GM21423 (cell line): Measurements from ENCODE around the gene WDR82.

Source experiments
- ATAC-seq: cut with Tn5 transposase; IDR thresholded peaks from one replicate; pipeline ENCODE4 v1.9.1; 2021; ENCODE audit warnings: mild to moderate bottlenecking, moderate library complexity; ENCODE audit not compliant: unreplicated experiment

WDR82 gene

DNA sequence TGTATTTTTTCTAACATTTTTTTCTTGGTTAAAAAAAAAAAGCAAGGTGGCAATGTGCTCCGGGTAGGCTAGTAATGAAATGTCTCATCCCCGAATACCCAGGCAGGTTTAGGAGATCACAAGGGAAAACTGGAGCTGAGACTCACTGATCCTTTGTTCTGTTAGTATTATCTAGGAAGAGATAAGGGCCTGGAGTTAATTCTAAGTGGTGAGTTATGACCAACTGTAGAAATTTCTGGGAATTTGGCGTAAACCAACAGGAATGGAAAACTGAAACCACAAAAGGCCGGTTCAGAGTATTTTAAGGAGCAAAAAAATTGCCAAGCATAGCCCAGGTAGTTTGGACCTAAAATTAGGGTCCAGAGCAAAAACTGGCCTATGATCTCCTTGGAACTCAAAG lies 20.5 kb downstream of the WDR82 start:
- ATAC-seq: no peak

DNA sequence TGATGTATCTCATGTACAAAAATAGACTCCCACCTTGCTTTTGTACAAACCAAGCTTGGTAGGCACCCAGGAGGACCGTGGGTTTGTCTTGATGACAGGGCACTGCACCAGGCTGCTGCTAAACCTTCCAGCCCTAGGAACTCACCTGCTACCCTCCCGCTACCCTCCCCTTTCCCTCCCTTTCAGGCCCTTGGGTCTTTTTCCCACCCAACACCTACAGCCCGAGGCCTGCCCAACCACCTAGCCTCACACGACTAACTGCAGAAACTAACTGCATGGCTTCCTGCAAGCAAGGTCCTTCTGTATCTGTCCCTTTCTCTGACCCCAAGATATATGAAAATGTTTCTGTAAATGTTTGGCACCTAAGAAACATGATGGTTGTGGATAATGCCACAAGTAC lies 21.8 kb downstream of the WDR82 start:
- ATAC-seq: no peak

DNA sequence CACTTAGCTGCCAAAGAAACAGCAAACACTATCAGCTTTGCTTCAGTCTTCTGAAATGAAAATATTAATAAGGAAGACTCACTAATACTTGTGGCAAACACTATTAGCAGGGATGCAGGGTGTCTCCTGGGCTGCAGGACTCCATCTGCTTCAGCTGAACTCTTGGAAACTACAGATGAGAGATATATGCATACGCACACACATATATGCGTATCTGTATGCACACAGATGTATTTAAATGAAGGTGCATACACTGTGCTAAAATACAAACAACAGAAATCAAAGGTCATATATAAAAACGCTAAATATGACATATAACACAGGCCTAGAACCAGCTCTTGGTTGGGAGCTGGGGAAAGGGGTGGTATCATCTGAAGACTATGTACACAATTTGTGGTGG lies 22.3 kb downstream of the WDR82 start:
- ATAC-seq: no peak

DNA sequence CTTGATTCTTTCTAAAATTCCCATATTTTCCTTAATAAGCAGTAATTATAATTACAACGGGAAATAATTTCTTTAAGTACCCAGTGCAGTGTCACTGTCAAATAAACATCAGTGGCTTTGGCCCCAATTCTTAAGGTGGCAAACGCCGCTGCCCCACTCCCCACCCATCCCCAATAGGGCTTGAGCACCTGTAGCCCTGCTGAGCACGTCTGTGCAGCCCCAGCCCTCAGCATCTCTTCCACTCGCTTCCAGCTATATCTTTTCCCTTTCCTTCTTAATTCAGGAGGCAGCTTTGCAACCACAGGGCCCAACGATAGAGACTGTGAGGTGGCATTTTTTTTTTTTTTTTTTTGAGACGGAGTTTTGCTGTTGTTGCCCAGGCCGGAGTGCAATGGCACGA lies 23.8 kb downstream of the WDR82 start:
- ATAC-seq: no peak

DNA sequence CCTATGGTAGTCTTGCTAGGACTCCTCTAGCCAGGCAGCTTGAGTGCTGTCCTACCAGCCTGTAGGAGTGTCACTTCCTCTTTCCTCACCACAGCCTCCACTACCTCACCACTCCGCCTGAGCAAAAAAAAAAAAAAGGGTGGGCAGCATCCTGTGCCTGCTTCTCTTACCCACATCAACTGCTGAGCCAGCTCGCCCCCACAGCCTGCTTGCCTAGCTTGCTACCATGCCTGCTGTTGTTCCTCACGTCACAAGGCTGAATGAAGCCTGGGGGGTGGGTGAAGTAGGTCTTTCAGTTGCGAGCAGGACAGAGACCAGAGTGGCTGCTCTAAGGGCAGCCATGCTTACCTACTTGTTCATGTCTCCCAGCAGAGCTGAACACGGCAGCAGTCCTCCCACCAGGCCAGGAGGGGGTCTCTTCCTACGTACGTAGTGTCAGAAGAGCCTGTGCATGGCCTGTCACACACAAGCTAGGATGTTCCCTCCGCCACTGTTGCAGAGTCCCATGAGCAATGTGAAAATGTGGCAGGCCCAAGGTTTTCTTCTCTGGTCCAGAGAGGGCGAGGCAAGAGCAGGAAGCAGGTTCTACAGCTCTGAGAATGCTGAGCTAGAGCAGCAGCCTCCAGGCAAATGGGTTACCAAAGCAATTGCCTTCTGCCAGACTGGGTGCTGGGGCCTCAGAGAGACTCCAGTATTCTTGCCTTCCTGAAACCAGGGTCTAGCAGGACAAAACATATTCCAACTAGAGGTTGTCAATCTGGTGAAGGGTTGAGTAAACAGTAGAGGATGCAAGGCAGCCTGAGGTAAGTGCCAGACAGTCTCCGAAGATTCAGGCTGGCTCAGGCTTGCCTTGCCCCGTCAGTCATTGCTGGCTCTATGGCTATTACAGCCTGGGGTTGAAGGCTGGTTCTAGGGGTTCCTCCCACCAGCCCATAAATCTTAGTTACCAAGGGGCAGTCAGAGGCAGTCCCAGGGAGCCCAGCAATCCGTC lies 24.8 kb downstream of the WDR82 start:
- peak; percentile 87 for ATAC-seq

DNA sequence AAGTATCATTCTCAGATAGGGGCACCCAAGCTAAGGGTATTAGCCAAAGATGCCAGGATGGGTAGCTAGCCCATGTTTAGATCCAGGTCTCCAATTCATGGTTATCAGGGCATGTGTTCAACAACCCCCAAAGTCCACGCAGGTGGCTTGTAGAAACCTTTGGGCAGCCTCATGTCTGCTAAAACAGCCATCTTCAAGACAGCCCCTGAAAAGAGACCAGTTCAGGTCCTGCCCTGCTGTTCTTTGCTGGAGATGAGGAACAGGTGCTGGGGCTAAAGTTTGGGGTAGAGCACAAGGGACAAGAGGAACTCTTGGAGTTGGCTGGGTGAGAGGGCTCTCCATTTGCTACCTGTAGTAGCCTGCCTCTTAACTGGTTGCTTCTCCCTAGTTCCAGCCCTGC lies 28.3 kb downstream of the WDR82 start:
- ATAC-seq: no peak

DNA sequence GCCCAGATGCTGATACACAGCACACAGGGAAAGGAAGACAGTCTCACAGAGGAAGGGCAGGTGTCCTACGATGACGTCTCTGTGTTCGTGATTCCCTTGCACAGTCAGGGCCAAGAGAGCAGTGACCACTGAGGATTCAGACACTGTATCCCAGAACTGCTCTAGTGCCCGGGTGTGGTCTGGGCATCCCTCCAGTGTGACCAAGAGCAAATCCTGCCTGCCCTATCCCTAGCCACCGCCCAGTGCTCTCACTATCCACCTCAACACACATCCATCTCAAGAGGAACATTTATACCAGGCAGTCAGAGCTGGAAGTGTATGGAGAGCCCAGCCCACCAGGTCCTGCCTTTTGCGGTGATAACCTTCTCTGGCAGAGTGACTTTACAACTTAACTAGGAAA lies 28.8 kb downstream of the WDR82 start:
- no peak for ATAC-seq

DNA sequence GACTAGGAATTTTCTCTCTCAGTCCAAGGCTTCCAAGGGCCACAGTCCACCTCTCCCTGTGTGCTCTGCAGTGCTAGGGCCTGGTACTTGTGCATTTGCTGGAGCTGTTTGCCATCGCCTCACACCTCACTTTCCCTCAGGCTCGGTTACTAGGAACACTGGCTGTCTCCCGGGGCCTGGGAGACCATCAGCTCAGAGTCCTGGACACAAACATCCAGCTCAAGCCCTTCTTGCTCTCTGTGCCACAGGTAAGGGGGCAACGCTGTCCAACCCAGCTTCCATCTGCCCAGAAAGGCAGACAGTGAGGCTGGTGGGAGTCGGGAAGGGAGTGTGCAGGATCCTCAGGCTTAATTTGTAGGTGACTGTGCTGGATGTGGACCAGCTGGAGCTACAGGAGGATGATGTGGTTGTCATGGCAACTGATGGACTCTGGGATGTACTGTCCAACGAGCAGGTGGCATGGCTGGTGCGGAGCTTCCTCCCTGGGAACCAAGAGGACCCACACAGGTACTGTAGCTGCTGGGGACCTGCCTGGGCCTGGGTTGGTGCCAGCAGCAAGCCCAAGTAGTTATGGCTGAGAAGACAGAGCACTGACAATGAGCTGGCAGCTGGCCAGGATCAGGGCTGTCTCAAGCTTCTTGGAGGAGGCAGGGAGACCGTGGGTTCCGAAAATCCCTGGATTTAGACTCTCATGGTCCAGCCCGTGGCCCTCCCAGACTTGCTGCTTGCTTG lies 29.5 kb downstream of the WDR82 start:
- no peak for ATAC-seq

DNA sequence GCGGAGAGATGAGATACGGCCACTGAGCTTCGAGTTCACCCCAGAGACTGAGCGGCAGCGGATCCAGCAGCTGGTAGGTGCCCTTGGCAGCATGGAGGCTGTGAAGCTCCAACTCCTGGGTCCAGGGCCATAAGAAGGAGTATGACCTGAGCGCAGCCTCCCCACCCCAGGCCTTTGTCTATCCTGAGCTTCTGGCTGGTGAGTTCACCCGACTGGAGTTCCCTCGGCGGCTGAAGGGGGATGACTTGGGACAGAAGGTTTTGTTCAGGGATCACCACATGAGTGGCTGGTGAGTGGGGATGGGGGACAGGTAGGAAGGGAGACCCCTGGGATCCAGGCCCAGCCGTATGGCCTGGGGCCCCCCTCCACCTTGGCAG lies 30.3 kb downstream of the WDR82 start:
- ATAC-seq: no peak

DNA sequence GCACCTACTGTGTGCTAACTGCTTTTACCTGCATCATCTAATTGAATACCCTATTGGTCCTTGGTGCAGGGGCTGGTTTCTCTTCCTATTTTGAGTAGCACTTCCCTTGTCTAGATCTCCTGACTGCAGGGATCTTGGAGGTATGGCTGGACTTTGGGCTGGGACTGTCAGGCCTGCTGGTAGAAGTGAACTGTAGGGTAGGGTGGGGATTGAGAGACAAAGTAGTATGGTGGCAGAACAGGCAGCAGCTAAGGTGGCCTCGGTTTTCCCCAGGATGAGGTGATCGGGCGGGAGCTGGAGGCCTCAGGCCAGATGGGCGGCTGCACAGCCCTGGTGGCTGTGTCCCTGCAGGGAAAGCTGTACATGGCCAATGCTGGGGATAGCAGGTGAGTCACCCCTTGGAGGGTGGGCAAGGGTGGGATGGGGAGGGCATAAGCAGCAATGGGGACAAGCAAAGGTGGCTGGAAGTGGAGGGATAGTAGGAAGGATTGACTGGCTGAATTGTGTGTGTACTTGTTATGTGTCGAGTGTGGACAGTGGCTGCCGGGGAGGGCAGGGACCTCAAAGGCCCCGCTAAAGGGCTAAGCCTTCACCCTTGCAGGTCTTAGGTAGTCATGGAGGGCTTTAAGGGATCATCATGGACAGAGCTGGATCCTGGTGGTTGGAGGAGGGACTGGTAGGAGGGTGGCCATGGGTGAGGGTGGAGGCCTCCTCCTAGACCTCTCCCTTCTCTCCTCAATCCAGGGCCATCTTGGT lies 30.9 kb downstream of the WDR82 start:
- ATAC-seq: no peak

DNA sequence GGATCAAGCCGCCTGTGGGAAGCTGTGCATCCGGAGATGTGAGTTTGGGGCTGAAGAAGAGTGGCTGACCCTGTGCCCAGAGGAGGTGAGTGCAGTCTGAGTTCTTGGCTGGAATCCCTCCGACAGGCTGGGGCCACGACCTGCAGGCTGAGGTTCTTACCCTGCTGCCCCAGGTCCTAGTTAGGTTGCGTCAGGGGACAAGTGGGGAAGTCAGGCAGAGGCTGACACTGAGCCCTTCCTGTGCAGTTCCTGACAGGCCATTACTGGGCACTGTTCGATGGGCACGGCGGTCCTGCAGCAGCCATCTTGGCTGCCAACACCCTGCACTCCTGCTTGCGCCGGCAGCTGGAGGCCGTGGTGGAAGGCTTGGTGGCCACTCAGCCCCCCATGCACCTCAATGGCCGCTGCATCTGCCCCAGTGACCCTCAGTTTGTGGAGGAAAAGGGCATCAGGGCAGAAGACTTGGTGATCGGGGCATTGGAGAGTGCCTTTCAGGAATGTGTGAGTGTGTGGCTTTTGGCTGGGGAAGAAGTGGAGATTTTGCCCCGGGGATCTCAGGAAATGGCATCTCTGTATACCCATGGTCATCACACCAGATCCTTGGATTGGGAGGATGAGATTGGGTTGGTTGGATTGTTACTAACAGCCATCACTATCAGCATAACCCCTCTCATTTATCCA lies 31.6 kb downstream of the WDR82 start:
- no peak for ATAC-seq

DNA sequence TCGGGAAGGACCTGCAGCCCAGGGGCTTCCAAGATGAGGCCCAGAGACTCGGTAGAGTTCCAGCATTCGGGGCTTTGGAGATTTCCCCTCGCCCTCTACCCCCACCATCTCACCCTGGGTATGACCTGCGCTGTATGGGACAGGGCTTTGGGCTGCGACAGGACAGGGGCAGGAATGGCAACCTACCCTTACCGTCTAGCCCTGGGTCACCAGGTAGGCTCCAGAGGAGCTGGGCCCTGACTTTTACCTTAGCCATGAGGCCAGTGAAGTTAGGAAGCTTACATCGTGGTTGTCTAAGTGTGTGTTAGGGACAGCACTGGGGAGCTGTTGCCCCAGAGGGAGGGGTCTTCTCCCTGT lies 32.2 kb downstream of the WDR82 start:
- ATAC-seq: no peak

DNA sequence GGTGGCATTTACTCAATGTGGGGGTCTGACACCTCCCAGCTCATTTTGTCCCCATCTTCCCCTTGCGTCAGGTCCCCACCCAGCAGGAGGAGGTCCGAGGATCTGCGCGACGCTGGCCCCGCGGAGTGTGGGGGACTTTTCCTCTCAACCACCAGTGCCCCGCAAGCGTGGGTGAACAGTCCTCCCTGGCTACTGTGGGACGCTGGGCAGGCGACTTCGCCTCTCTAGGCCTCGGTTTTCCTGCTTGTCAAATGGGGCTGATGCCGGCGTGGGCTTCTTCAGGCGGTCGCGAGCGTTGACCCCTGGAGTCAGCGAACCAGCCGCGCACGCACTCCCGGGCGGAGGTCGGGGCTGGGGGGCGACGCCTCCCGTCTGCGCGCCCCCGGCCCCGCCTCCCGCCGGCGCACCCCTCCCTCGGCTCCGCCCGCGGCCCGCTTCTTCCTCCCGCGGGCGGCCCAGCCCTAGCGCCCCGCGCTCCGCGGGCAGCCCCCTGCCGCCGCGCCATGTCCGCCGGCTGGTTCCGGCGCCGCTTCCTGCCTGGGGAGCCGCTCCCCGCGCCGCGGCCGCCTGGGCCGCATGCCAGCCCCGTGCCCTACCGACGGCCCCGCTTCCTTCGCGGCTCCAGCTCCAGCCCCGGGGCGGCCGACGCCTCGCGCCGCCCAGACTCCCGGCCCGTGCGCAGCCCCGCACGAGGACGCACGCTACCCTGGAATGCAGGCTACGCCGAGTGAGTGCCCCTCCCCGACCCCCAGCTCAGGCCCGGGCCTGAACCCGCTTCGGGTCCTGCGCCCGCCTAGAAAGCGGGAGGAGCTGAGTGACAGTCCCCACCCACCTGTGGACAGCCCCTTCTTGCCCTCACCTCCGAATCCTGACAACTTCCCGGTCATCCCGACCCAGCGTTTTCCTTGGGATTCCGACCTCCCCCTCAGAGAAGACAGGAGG lies 32.9 kb downstream of the WDR82 start, which contains the start of gene PPM1M:
Gene PPM1M (plus strand): TSS at position 438 of the 942 bp plus-strand sequence. CDS start 66 bp downstream, at position 504.
- no peak for ATAC-seq

DNA sequence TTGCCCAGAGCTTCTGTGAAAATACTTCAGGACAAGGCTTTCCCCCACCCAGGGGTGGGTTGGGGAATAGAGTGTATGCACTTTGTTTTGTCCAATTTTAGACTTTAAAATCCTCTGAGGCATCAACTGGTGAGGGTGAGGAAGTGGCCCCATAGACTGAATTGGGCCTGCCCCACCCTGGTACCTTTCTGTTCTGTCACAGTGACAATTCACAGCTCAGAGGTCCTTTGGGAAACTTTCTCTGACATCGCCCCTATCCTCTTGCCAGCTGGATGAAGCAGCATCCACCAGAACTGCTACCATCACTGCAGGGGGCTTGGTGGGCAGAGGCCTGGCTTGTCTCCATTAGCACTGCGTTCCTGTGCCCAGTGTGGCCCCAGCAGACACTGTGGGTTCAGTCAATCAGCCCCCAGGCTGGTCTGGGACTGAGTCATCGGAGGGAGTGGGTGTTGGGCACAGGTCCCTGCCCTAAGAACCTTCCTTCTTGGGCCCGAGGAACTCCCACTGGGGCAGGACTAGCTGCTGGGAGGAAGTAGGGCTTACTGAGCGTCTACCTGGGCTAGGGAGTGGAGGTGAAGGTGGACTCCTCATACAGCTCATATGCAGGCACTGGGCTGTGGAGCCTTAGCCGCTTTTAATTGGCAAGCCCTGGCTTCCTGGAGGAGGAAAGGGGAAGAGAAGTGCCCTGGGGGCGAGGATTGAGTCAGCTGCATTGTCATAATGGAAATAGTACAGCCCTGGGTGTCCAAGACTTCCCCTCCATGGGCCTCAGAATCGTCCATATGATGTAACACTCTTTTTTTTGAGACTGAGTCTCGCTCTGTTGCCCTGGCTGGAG lies 34.4 kb downstream of the WDR82 start:
- peak; percentile 33 for ATAC-seq

DNA sequence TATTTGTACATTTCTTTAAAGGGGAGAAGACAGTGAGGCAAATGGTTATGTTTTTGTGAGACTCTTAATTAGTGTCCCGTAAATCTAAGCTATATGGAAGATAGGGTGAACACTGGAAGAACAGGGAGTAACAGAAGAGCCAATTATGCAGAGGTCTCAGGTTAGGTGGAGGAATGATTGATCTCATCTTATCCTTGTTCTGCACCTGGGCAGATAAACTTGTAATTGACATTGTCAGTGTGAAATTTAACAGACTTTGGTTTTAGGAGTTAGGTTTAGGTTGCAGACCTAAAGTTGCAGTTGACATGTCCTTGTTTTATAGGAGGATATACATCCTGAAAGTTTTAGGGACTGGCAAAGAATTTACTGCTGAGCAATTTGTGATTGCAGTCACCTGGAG lies 36.4 kb downstream of the WDR82 start:
- ATAC-seq: no peak

DNA sequence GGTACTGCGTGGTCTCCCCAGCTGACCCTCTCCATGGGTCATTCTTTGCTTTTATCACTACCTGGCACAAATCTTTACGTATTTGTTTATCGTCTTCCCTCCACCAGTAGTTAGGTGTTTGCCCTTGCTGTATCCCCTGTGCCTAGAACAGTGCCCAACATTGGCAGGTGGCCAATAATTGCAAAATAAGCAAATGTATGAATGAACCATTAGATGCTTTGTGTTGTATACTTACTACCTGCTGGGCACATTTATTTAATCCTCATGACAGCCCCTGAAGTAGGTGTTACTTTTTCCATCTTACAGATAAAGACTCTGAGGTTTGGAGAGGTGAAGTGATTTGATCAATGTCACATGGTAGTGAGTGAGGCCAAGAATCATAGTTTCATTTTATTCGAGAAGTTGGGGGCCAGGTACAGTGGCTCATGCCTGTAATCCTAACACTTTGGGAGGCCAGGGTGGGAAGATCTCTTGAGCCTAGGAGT lies 37.5 kb downstream of the WDR82 start:
- no peak for ATAC-seq

DNA sequence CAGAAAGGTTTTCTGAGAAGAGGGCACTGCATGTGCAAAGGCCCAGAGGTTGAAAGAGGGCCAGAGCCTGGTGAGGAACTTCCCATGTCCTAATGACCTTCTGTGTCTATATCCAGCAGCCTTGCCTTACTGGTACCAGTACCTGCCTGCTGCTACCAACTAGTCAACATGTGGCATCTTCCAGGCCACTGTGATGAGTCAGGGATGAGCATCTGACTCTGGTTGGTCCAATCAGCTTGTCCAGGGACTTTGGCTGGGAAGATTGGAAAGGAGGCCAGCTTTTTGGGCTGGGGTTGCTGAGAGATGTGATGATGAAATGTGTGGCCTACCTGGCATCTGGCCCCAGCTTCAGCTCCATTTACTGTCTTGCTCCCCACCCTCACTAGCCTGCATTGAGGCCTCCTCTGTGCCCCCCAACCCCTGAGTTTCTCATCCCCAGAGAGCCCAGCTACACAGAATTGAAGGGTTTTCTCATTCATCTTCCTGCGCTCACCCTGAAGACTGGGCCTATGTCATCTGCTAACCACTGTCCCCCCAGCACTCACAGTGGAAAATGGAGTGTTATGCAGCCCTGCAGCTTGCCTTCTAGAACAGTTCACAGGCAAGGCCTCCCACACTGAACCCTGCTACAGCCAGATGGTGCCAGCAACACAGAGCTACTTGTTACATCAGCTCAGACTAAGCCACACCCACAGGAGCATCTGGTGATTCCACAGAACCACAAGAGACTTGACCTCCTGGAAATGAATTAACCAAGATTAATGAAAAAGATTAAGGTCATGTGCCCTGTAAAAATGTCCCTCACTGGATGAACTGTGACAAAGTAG lies 38.2 kb downstream of the WDR82 start:
- ATAC-seq: no peak
